MV-4-11 (cell line): ENCODE measurements around the gene EVA1C.
"Not testable (repeated sequence)": the region's sequence is repeated elsewhere in the genome, so short reads cannot be mapped to it uniquely, and the experiment has no call there.

Experiments used
- DNase-seq: peaks from one replicate; lab custom pipeline; 2025; lab: John Stamatoyannopoulos, UW

The EVA1C gene

DNA sequence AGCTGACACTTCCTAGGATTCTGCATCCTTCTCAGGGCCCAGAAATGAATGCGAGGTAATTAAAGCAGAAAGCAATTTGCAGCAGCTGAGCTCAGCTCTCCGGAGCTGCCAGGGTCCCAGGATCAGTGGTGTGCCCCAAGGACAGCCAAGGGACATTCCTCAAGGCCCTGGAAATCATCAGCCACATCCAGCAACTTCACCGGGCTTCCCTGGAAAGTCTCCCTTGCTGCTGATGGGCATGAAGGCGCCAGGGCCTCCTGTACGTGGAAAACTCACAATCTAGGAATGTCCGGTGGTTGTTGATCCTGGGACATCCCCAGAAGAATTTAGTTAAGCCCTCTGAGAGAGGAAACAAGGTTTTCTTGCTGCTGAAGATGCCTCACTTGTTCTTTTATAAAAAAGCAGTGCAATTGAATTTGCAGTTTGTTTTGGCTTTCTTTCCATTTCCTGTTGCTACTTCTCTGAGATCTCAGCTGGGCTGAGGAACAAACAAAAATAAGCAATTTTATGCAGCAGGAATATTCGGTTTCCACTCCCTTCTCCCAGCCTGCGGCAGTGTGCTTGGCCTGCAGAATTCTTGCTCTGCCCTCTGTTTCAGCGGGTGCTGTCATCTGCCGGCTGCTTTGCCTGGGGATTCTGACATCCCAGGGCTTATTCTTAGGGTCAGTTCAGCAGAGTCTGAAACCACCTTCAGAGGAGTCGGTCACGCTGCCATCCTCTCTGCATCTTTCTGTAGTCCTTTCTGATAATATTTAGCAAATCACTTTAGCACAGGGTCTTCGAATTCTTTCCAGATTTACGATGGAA, 86.9 kb downstream of the EVA1C start:
- no peak for DNase-seq

DNA sequence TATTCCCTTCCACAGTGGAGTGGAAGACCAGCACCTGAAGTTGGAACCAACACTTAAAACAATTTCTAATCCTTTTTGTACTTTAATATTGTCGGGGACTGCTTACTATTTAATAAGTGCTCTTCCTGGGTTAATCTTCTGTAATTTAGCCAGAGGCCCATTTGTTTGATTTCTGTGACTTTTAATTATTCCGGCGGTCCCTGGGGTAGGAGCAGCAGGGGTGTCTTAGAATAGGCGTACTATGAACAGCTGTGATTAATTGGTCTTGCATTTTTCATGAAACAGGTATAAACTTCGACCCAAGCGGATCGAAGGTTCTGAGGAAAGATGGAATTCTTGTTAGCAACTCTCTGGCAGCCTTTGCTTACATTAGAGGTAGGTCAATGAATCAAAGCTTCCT, 91.1 kb downstream of the EVA1C start:
- DNase-seq, result not testable (repeated sequence)

DNA sequence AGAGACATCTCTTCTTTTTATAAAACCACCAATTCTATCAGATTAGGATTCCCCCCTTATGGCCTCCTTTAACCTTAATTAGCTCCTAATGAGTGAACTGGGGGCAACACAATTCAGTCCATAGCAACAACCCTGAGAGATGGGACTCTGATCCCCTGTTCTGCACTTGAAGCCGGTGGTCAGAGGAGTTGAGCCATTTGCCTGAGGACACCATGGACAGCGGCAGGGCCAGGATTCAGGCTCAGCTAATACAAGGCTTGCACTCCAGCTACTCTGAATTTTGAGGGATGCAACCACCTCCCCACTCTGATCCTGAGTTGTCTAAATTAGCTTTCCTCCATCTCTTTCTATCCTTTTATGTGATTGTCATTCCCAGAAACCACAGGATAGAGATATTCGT, 93.3 kb downstream of the EVA1C start:
- DNase-seq, result not testable (repeated sequence)

DNA sequence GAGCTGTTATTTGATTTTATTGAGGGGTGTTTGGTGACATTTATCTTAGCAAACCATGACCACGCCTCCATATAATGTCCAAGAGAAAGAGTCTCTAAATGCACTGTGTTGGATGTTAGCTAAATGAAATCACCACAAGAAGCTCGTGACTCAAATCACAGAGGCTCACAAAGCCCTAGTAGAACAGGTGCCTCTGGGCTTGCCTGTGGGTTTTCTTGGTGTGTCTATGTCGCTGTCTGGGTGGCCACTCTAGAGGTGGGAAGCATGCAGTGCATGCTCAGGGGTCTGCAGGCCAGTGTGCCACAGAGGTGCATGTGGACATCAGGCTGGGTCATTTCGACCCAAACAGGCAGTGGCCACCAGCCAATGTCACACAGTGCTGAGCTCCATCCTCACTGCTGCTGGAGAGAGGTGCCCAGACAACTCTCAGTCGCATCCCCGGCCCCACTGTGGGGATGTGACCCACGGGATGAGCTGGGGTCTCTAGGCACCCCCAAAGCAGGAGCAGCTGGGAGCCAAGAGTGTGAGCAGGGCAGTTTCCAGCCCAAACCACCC, 94.0 kb downstream of the EVA1C start:
- DNase-seq, result not testable (repeated sequence)

DNA sequence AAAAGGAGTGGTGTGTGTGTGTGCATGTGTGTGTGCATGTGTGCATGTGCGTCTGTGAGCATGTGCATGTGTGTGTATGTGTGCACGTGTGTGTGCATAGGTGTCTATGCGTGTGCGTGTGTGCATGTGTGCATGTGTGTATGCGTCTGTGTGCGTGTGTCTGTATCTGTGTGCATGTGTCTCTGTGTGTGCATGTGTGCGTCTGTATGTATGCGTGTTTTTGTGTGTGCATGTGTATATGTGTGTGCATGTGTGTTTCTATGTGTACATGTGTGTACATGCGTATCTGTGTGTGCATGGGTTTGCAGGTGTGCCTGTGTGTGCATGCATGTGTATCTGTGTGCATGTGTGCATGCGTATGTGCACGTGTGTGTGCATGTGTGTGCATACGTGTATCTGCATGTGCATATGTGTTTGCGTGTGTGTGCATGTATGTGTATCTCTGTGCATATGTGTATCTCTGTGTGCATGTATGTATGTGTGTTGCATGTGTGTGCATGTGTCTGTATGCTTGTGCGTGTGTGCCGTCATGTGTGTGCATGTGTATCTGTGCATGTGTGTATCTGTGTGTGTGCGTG, 94.9 kb downstream of the EVA1C start:
- no peak for DNase-seq

DNA sequence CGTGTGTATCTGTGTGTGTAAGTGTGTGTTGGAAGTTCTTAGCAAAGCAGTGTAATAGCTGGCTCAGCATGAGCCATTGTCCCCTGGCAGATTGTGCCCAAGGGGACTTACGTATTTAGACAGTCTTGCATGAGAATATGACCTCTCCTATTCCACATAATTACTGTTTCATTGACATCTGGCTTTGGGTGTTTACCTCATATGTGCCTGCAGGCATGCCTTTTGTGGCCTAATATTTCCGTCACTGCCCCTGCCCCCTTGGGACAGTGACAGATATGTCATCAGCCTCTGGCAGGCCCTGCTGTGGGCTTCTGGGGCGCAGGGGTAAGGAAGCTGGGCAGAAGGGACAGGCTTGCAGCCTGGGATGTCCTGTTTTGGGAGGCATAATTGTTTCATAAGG, 95.5 kb downstream of the EVA1C start:
- DNase-seq, result not testable (repeated sequence)

DNA sequence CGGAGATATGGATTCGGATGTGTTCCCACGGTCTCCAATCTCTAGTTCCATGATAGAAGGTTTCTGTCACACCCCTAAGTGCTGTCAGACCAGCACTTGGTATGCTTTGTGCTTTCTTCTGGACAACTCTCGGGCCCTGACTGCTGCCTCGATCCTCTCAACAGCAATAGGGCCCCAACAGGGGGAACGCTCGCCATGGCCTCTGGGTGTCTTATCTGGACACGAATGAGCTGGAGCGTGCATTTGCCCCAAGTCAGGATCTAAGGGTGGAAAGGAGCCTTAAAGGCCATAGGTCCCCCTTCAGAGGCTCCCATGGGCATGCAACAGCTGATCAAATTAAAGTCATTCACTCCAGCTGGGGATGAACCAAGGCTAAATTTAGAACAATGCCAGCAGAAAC, 96.1 kb downstream of the EVA1C start:
- no peak for DNase-seq

DNA sequence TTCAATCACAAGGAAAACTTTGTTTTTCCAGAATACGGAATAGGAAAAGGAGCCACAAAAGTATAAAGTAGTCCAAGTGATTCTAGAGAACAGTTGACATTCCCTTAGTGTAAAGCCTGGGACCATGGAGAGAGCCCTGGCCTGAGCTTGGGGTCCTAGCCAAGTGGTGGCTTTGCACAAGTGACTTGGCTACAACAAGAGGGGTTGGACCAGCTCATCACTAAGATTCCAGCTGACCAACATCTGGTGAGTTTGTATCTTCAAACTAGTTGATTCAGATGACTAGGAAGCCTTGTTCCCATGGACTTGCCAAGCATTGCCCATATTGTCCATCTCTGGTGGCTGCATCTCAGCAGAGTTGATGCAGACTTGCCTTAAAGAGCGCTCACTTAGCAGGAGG, 96.5 kb downstream of the EVA1C start:
- DNase-seq, result not testable (repeated sequence)

DNA sequence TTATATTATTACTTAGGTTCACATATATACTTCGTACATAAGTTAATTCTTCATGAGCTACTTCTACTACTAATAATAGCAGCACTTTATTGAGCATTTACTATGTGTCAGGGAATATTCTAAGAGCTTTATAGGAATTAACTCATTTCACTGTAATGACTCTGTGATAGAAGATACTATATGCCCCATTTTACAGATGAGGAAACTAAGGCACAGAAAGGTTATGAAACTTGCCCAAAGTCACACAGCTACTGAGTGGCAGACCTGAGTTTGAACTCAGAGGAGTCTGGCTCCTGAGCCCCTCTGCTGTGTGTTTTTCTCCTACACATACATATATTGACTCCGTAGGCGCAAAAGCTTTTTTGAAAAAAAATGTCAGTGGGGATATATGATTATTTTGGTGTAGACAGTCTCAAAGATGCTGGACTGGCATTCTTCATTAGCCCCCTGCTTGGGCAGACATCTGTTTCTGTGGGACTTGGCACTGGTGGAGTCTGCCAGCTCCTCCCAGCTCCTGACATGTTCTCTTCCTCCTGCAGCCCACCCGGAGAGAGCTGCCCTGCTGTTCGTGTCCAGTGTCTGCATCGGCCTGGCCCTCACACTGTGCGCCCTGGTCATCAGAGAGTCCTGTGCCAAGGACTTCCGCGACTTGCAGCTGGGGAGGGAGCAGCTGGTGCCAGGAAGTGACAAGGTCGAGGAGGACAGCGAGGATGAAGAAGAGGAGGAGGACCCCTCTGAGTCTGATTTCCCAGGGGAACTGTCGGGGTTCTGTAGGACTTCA, 102.0 kb downstream of the EVA1C start:
- no peak for DNase-seq

DNA sequence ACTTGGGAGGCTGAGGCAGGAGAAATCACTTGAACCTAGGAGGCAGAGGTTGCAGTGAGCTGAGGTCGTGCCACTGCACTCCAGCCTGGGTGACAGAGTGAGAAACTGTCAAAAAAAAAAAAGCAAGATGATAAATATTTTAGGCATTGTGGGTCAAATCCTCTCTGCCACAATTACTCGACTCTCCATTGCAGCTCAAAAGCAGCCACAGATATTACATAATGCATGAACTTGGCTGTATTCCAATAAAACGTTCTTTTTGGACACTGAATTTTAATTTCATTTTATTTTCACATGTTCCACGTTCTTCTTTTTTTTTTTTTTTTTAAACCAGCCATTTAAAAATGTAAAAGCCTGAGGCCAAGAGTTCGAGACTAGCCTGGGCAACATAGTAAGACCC, 103.4 kb downstream of the EVA1C start:
- peak; percentile 72 for DNase-seq

DNA sequence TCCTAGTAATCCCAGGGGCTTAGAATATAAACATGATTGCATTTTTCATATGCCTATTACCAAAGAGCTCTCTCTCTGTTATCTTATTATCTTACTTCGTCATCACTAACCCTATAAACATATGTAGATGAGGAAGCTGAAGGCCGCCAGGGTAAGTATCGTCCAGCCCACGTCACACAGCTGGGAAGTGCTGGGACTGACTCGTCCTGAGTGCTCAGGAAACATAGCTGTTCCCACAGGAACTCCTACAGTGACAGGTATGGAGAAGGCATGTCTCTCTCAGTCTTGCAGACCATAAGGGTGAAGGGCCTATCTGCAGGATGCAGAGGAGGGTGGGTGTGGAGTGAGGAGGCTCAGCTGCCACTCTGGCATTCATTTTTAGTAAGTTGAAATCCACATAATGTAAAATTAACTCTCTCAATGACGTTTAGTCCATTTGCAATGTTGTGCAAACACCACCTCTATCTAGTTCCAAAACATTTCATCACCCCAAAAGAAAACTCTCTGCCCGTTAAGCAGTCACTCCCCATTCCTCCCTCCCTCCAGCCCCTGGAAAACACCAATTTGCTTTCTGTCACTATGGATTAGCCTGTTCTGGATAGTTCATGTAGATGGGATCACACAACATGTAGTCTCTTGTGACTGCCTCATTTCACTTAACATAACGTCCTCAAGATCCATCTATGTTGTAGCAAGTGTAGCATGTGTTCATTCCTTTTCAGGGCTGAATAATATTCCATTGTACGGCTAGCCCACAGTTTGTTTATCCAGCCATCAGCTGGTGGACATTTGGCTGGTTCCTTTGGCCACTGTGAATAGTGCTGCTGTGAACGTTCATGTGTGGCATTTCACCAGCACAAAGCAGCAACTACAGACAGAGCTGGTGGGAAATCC, 104.5 kb downstream of the EVA1C start:
- DNase-seq, result peak; percentile 3

DNA sequence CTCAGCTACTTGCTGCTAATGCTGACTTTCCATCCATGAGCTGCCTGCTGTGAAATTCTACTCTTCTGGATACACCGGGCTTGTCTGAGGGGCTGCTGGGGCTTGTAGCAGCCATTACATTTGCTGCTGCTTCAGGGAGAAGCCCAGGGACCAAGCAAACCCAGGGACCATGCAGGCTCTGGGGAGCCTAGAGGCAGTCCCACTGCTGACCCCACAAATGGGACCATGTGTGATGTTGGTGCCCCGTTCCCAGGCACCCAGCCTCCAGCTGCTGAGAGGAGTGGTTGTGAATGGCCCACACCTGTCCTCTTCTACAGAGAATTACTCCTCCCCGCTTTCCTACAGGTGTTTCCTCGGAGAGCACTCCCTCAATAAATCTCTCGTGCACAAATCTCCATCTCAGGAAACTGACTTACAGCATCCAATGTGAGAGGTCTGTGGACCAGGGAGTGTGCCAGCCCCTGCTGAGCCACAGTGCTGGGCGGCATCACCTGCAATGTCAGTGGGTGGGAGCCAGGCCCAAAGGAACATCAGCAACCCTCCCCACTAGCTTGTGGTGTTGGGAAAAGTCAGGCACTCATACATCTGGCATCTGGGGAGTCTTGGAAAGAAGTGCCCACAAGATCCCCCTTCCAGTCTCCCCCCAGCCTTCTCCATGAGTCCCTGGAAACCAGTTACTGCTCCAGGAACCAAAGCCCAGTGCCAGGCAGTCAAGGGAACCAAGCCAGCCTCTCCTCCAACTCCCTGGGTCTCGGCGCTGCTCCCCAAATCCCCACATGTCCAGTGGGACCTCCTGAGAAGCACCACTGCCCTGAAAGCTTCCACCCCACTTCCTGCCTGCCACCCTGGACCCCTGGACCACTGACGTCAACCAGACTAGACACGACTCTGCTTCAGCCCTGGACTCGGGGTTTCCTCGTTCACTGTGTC, 107.7 kb downstream of the EVA1C start:
- DNase-seq, result no peak

DNA sequence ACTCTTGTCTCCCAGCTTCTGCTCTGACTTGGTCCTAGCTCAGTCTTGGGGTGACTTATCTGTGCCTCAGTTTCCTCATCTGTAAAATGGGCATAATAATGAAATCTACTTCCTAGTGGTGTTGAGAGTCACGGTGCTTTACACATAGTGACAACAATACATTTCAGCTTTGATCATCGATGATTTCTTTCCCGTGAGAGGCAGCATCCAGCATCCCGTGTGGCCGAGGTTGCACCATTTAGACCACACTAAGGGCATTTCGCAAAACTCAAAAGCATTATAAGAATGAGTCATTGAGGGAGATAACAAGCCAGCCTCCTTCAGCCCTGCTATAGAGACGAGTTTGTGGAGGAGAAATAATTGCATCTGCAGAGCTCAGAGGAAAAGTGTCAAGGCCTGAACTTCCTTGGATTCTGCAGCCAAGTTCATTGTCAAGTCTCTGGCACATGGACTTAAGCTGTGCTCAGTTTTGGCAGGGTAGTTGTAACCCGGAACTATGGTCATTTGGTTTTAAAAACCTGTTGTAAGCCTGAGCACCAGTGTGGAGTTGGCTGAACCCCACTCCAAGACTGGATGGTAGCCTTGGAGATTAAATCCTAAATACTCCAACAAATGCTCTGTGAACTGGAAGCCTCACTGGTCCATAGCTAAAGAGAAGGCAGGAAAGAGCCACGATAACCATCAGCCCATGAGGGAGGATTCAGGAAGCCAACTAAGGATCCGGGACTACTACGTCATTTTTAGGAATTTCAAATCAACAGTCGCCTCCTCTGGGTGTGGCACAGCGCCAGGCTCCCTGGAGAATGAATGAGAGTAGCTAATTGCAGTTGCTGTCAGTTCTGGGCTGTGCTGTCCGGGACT, 108.6 kb downstream of the EVA1C start:
- DNase-seq, result peak; percentile 86

DNA sequence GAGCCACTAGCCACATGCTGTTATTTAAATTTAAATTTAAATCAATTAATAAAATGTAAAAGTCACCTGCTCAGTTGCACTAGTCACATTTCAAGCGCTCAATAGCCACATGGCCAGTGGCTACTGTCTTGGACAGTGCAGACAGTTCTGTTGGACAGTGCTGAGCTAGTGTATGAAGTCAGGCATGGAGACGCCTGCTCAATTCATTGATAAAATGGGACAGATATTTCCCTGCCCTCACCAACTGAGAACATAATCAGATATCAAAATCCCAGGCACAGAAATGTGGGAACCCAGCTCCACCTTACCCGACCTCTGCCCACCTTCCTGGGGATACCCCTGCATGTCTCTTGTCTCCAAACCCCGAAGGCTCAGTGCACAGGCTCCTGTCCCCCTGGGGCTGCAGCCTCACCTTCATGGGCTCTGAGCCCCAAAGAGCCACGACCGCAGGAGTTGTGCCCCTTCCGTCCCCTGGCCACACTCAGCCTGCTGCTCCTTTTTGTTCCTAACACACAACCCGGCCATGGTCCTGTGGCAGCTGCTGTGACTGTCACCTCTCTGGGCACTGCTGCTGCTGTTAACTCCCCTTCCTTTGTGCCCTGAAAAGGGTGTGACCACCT, 109.3 kb downstream of the EVA1C start:
- DNase-seq, result no peak

DNA sequence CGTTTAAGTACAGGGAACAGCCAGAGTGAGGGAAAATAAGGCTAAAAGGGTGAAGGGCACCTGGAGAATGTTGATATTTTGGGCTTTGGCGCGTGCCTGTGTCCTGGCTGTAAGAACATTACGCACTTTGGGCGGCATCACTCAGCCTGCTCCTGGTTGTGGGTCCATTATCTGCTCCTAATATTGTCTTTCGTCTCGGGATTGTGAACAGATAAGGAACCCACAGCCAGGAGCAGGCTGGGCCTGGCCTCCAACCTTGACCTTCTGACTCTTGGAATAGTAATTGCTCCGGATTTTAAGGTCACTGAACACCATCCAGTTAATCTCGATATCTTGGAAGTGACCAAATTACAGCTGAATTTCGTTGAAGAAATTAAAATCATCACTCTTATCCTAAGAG, 111.0 kb downstream of the EVA1C start:
- no peak for DNase-seq

DNA sequence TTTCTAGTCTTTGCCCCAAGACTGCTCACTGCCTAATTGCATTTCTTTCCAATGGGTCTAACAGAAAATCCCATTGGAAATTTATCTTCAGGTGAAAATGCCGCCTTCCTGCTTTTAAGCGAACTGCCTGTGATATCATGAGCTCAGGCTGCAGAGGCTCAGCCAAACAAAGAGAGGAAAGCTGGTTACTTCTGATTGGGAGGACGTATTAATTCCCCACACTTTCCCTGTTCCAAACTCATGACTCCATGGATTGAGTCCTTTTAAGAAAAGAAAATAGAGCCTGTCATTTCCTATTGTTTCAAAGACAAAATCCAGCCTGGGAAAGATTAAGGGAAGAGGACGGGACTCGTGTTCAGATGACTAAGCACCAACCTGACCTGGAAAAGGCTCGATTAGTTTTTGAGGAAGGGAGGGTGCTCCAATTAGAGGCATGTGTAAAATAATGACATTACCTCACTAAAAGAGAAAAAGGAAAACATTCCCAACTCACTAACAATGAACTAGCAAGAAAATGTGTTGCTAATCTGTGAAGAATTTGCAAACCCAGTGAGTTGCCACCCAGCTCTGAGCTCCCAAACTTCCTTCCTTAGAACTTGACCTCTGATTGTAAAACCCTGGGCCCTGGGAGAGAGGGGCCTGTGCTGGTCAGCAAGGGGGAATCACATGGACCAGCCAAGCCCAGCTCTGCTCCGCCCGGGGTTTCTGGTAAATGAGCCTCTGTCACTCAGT, 111.6 kb downstream of the EVA1C start:
- no peak for DNase-seq

DNA sequence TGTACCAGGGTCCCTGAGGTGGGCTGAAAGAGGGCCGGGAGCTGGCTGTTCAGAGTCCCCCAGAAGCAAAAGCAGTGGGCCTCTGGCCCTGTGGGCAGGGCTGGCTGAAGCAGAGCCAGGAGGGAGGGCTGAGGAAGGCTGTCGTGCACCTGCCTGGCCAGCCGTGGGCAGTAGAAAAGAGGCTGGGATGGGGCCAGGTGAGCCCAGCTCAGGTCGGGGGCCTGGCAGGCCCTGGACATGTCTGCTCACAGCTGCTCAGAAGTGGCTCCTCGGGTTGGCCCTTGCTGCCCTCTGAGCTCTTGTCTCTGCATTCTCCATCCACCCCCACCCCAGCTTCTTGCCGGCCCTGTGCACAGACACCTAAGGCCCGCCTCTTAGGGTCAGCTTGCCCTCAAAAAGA, 112.8 kb downstream of the EVA1C start:
- no peak for DNase-seq

DNA sequence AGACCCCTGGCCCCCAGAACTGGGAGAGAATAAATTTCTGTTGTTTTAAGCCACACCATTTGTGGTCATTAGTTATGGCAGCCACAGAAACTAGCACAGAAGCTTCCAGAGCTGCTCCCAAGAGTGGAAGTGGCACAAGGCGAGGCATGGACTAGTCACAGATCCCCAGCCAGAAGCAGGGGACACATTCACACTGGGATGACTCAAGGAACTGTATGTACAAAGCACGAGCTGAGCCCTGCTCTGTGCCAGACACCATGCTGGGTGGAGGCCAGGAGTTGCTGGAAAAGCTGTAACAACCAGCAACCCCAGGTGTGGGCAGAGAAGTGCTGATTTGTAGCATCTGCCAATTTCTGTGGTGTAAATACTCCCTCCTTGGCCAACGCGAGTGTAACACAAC, 117.2 kb downstream of the EVA1C start:
- no peak for DNase-seq
